ENCODE measurements around the gene PLCB2. TPM values are rescaled to one million over a fixed set of nuclear protein-coding genes. Genes with fewer than 3 reads are reported as not detected.

The PLCB2 gene
- polyA plus RNA-seq, 1 donor from 2014 or later = 7.4 TPM

GRCh38 chr15:40313531-40314398 lies 6.0 kb upstream of the PLCB2 start:
- H3K9me3 ChIP-seq (ENCODE audit: low read length) = no peaks in the 10 kb centered on the region
- no peaks in the 10 kb centered on the region for H3K79me2 ChIP-seq (replicated peaks; ENCODE audit: insufficient read depth, low read length)
- H3K36me3 ChIP-seq (ENCODE audit: insufficient read depth, low read length) = no peaks in the 10 kb centered on the region
- H4K20me1 ChIP-seq (ENCODE audit: insufficient read depth) = no peaks in the 10 kb centered on the region
- no peak overlapping the region for H2AFZ ChIP-seq (ENCODE audit: low read depth, low read length)
- H3K4me3 ChIP-seq (ENCODE audit: low read length) = no peak overlapping the region
- no peak overlapping the region for H3K9ac ChIP-seq (ENCODE audit: low read length)
- H3K27ac ChIP-seq (ENCODE audit: low read length) = no peak overlapping the region
- no peaks in the 10 kb centered on the region for H3K9me2 ChIP-seq (ENCODE audit: insufficient read depth, low read length)
- TF ChIP-seq RAD21 (conservative IDR thresholded peaks at IDR 0.05) (no peak), REST (IDR thresholded peaks at IDR 0.05; ENCODE audit: borderline replicate concordance) (no peak), SMC3 (conservative IDR thresholded peaks at IDR 0.05; ENCODE audit: poor library complexity) (no peak), MXI1 (conservative IDR thresholded peaks at IDR 0.05; ENCODE audit: poor library complexity, severe bottlenecking) (no peak), TAF1 (IDR thresholded peaks at IDR 0.05; ENCODE audit: low read depth) (no peak), POLR2AphosphoS5 (IDR thresholded peaks at IDR 0.05) (no peak), EP300 (conservative IDR thresholded peaks at IDR 0.05; ENCODE audit: poor library complexity, severe bottlenecking) (no peak), CTCF (IDR thresholded peaks at IDR 0.05; ENCODE audit: poor library complexity, severe bottlenecking) (no peak), EZH2 (IDR thresholded peaks at IDR 0.05; ENCODE audit: borderline replicate concordance, insufficient read depth, low read length, poor library complexity, severe bottlenecking) (no peak)
- H3F3A ChIP-seq (ENCODE audit: insufficient read depth, low read length, poor library complexity, severe bottlenecking) = no peaks in the 10 kb centered on the region
- no peak overlapping the region for H3K4me2 ChIP-seq (ENCODE audit: low read length)
- no peaks in the 10 kb centered on the region for H3K27me3 ChIP-seq (ENCODE audit: insufficient read depth, low read depth, low read length)

- H2AFZ ChIP-seq (ENCODE audit: low read depth, low read length) = no peak overlapping the region
- TF ChIP-seq EP300 (conservative IDR thresholded peaks at IDR 0.05; ENCODE audit: poor library complexity, severe bottlenecking) (no peak), RAD21 (conservative IDR thresholded peaks at IDR 0.05) (no peak), POLR2AphosphoS5 (IDR thresholded peaks at IDR 0.05) (no peak), SMC3 (conservative IDR thresholded peaks at IDR 0.05; ENCODE audit: poor library complexity) (no peak), EZH2 (IDR thresholded peaks at IDR 0.05; ENCODE audit: borderline replicate concordance, insufficient read depth, low read length, poor library complexity, severe bottlenecking) (no peak), TAF1 (IDR thresholded peaks at IDR 0.05; ENCODE audit: low read depth) (no peak), MXI1 (conservative IDR thresholded peaks at IDR 0.05; ENCODE audit: poor library complexity, severe bottlenecking) (no peak)
- H3K9me3 ChIP-seq (ENCODE audit: low read length) = no peaks in the 10 kb centered on the region
- H3K36me3 ChIP-seq (ENCODE audit: insufficient read depth, low read length) = no peaks in the 10 kb centered on the region
- no peaks in the 10 kb centered on the region for H3K79me2 ChIP-seq (replicated peaks; ENCODE audit: insufficient read depth, low read length)
- H3K27ac ChIP-seq (ENCODE audit: low read length) = no peak overlapping the region
- H3K27me3 ChIP-seq (ENCODE audit: insufficient read depth, low read depth, low read length) = no peaks in the 10 kb centered on the region
- H3K9me2 ChIP-seq (ENCODE audit: insufficient read depth, low read length) = no peaks in the 10 kb centered on the region
- no peak overlapping the region for H3K4me3 ChIP-seq (ENCODE audit: low read length)
- H4K20me1 ChIP-seq (ENCODE audit: insufficient read depth) = no peaks in the 10 kb centered on the region
- H3K4me2 ChIP-seq (ENCODE audit: low read length) = no peak overlapping the region
- no peak overlapping the region for H3K9ac ChIP-seq (ENCODE audit: low read length)
- H3F3A ChIP-seq (ENCODE audit: insufficient read depth, low read length, poor library complexity, severe bottlenecking) = no peaks in the 10 kb centered on the region
Observed at GRCh38 chr15:40312370-40313158, 4.8 kb upstream of the PLCB2 start.
